Inferior parietal cortex (tissue), 1 donor: ENCODE results near the gene PDK1.
"Not testable (repeated sequence)": the region's sequence is repeated elsewhere in the genome, so short reads cannot be mapped to it uniquely, and the experiment has no call there.

ENCODE experiments used
- DNase-seq: peaks from one replicate; pipeline ENCODE4 v3.0.0-alpha.2; 2016; ENCODE audit errors: extremely low spot score

The PDK1 gene

DNA sequence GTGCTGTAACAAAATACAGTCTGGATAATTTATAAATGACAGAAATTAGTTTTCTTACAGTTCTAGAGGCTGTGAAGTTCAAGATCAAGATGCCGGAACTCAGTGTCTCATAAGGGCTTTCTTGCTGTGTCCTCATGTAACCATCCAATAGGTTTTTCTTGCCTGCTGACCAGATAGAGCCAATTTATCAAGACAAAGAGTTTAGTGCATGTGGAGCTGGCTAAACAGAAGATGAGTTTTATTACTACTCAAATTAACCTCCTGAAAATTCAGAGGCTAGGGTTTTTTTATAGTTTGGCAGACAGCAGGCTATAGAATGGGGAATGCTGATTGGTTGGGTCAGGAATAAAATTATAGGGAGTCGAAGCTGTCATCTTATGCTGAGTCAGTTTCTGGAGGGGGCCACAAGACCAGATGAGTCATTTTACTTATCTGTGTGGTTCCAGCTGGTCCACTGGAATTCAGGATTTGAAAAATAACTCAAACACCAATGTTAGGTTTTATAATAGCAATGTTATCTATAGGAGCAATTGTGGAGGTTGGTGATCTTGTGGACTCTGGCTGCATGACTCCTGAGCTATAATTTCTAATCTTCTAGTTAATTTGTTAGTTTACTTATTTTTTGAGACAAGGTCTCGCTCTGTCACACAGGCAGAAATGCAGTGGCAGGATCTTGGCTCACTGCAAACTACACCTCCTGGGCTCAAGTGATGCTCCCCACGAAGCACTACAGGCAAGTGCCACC, 3.2 kb upstream of the PDK1 start:
- no peak for DNase-seq

DNA sequence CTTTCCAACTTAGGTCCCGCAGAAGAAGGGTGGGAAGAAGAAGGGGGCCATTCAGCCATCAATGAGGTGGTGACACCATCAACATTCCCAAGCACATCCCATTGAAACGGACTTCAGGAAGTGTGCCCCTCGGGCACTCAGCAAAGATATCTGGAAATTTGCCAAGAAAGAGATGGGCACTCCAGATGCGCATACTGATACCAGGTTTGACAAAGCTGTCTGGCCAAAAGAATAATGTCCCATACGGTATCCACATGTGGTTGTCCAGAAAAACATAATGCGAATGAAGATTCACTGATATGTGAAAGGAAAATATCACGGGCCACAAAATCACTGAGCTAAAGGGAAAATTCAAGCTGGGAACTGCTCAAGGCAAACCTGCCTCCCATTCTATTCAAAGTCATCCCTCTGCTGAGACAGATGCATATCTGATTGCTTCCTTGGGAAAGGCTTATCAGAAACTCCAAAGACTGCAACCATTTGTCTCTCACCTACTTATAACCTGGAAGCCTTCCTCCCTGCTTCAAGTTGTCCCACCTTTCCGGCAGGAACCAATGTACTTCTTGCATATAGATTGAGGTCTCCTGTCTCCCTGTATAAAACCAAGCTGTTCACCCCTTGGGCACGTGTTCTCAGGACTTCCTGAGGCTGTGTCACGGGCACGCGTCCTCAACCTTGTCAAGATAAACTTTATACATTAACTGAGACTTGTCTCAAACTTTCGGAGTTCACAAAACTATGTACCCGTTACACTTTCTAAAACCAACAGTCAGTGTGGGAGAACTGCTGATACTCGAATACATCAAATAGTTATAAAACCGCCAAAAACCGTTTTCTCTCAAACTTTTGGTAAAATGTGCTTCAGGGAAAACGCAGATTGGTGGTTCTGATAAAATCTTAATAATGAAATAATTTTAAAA, 1.3 kb upstream of the PDK1 start:
- no peak for DNase-seq

DNA sequence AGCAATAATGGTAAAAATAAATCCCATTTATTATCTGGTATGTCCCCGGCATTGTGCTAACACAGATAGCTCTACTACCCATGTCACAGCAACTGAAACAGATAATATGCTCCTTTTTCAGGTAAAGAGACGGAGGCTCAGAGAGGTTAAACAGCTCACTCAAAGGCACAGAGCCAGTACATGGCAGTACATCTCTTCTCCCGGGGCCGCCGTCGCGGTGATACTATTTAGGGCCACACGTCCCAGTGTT, 693 bp upstream of the PDK1 start:
- DNase-seq: no peak

DNA sequence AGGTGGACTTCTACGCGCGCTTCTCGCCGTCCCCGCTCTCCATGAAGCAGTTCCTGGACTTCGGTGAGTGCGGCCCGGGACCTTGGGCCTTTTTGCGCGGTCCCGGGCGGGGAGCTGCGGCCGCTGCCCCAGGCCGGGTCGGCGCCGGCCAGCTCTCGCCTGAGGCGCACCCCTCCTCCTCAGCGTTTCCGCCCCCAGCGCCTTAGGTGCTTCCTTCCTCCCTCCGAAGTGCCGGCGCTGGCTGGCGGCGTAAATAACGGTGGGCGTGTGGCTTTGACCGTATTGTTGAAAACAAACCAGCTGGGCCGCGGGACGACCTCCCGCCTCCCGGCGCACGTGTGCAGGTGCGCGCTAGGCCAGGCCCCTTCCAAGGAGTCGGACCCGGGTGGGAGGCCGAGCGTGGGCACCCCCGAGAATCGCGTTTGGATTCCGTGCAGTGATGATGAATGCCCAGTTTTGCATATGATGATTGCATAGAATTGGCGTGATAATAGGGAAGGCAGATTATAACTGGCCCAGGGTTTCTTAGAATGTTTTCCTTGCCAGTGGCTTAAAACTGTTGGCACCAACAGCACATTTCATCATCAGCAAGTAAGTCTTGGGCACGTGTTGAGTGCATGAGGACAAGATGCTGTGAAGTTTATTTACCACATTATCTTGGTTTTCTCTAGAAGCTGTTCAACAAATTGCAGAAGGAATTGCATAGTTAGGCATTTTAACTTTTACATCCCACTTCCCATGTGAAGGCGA, 569 bp downstream of the PDK1 start:
- no peak for DNase-seq

DNA sequence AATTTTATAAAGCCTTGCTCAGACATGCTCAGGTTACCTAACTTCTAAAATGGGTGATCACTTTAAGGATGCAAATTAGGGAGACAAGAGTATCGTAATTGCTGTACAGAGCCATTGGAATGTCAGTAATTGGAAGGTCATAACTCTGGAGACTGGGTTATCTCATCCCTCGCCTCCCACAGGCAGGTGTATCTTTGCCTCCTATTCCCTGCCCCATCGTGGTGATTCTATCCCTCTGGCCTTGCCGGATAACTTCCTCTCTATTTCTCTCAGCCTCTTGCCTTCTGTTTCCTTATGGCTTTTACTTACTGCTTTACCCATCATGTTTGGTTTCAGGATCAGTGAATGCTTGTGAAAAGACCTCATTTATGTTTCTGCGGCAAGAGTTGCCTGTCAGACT, 2.5 kb downstream of the PDK1 start:
- DNase-seq: no peak

DNA sequence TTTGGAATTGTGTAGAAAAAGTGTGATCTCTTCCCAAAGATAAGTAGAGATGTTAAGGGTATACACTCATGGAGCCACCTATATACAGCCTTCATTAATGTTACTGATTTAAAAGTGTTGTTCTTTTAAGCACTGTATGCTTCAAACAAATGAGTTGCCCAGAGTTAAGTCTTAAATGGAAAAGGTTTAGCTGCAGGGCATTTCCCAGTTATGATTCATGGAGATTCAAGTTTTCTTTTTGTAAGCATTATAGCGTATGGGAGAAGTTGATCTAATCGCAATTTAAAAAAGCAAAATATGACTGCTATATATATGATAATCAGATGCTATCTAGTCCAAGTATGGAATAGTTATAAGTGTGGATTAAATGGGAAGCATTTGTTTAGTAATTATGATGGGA, 4.8 kb downstream of the PDK1 start:
- DNase-seq: no peak

DNA sequence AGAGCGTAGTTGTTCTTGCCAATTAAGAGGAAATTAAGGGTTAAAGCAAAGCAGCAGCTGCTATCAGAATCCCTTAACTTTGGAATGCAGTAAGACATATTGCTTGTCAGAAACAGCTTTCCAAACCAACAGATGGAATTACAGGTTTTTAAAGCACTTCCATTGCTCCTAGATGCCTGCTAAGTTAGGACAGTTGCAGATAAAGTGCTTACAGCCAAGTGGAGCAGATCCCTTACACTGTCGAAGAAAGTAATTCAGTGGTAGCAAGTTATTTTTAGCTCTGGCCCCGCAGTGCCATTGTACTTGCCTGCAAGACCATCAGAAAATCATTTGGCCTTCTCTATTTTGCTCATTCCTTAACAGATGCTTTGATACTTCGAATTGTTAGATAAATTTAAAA, 5.4 kb downstream of the PDK1 start:
- no peak for DNase-seq

DNA sequence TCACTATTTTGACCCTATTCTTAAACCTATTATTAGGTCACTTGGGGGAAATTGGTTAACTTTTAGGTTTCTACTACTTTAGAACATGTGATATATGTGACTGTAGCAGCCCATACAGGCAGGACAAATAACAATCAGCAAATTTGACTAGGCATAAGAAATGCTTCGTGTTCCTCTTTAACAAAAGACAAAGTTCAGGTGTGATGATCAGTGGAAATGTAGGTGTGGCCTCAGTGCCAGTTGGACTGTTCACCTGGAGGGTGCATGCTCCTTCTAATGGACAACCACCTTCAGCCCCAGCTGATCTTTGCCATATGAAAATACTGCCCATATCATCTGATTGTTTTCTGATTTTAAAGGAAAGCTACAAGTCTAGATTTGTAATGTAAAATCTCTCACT, 6.4 kb downstream of the PDK1 start:
- no peak for DNase-seq

DNA sequence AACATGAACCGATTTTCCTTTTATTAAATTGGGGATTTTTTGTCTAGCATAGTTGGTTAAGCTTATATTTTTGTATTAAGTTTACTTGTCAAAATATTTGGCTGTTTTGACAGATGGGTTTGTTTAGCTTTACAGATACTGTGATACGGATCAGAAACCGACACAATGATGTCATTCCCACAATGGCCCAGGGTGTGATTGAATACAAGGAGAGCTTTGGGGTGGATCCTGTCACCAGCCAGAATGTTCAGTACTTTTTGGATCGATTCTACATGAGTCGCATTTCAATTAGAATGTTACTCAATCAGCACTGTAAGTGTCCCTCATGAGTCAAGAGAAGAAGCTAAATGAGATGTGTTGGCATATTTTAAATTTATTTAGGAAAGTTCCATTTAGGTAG, 8.5 kb downstream of the PDK1 start:
- no peak for DNase-seq

DNA sequence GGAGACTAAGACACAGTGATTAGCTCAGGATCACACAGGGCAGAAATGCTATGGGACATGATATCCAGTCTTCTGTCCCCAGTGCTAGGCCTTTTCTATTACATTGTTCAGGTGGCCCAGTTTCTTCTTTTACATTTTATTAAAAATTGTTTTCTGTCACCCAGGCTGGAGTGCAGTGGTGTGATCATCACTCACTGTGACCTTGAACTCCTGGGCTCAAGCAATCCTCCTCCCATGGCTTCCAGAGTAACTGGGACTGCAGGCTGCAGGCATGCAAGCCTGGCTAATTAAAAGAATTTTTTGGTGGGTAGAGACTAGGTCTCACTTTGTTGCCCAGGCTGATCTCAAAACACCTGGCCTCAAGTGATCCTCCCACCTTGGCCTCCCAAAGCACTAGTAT, 15.4 kb downstream of the PDK1 start:
- no peak for DNase-seq

DNA sequence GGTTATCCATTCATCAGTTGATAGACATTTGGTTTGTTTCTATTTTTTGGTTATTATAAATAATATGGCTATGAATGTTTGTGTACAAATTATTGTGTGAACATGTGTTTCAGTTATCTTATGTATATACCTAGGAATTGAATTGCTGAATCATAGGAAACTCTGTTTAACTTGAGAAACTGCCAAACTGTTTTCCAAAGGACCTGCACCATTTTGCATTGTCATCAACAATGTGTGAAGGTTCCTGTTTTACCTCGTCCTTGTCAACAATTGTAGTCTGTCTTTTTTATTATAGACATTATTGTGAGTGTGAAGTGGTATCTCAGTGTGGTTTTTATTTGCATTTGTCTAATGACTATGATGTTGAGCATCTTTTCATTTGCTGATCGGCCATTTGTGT, 17.1 kb downstream of the PDK1 start:
- no peak for DNase-seq

DNA sequence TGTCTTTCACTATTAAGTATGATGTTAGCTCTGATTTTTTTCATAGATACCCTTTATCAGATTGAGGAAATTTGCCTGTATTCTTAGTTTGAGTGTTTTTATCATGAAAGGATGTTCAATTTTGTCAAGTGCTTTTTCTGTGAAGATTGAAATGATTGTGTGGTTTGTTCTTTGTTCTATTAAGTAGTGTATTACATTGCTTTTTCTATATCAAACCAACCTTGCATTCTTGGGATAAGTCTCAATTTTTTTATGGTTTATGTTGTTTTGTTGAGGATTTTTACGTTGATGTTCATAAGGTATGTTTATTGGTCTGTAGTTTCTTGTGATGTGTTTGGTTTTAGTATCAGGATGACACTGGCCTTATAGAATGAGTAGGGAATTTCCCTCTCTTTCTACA, 19.1 kb downstream of the PDK1 start:
- no peak for DNase-seq

DNA sequence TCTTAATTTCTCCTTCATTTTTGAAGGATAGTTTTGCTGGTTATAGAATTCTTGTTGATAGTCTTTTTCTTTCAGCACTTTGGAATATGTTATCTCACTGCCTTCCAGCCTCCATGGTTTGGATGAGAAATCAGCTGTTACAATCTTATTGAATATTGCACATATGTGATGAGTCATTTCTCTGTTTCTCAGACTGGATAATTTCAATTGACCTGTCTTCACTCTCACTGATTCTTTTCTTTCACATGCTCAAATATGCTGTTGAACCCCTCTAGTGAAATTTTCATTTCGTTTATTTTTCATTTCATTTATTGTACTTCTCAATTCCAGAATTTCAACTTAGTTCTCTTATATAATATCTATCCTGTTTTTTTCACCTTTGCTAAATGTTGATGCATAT, 22.2 kb downstream of the PDK1 start:
- DNase-seq: no peak

DNA sequence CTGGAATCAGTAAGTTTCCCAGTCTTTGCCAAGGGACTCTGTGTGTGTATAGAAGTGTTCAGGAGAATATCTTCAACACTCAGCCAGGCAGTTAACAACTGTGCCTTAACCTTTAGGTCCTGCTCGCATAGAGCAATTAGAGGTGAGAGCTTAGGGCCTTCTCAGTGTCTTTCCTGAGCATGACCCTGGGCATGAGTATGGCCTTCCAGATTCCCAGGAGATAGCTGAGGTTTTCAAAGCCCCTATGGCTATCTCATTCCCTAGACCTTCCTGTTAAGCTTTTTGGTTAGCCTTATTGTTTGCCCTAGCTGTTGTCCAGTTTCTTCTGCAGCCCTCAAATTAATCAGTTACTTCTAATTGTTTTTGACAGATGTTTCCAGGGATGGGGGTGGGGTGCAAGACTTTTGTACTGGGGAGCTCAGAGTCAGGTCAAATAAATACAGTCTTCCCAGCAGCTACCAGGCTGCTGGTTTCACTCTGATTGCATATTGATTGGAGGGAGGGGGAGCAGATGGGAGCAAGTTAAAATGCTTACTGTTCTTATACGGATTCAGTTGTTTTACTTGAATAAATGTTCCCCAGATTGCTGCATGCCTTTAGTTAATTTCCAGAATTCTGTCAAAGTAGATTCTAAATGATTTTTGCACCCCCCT, 23.1 kb downstream of the PDK1 start:
- no peak for DNase-seq

DNA sequence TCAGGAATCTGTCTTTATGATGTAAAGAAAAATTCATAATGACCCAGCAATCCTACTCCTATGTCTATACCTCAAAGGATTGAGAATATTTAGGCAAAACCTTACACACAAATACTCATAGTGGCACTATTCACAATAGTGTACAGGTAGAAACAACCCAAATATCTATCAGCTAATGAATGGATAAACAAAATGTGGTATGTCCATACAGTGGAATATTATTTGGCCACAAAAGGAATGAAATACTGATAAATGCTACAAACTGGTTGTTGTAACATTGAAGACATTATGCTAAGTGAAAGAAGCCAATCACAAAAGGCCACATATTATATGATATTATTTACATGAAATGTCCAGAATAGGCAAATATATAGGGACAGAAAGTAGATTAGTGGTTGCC, 24.7 kb downstream of the PDK1 start:
- no peak for DNase-seq

DNA sequence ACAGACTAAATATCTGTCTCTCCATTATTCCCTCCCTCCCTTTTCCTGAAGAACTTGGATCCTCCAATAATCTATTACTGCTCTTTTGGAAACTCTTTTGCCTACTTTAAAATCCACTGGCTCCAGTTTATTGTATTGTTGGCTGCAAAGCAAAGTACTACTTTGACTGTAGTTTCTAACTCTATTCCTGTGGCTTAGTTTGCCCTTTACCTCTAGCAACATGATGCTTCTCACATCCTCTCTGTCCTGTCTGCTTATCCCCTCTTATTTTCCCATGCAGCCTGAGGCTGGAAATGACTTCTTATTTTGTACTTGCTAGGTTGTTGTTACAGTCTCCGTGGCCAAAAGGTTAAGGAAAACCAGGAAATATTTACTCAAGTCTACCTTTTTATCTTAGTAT, 26.8 kb downstream of the PDK1 start:
- no peak for DNase-seq

DNA sequence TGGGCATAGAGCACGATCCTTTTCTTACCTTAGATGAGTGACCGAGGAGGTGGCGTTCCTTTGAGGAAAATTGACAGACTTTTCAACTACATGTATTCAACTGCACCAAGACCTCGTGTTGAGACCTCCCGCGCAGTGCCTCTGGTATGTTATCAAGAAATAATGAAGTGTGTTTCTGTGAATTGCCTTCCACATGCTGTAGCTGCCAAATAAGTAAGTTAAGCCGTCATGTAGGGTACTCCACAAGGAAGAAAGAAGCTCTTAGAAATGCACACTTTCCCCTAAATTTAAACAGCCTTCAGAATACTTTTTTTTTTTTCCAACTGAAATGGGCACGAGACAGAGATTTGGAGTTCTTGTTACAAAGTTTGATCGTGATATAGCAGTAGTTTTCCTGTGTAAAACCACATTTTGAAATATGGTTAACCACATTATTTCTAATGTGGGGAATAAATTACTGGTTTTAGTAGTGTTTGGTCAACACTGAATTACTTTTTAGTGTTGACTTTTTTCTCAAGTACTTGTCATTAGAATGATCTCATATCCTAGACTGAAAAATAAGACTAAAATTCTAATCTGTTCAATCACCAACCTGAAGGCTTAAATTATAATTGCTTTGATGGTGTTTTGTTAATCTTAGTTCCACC, 30.5 kb downstream of the PDK1 start:
- no peak for DNase-seq

DNA sequence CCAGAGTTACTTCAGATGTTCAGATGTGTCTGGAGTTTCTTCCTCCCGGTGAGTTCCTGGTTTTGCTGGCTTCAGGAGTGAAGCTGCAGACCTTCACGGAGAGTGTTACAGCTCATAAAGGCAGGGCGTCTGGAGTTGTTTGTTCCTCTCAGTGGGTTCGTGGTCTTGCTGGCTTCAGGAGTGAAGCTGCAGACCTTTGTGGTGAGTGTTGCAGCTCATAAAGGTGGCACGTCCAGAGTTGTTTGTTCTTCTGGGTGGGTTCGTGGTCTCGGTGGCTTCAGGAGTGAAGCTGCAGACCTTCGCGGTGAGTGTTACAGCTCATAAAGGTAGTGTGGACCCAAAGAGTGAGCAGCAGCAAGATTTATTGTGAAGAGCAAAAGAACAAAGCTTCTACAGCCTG, 31.3 kb downstream of the PDK1 start:
- DNase-seq: not testable (repeated sequence)

DNA sequence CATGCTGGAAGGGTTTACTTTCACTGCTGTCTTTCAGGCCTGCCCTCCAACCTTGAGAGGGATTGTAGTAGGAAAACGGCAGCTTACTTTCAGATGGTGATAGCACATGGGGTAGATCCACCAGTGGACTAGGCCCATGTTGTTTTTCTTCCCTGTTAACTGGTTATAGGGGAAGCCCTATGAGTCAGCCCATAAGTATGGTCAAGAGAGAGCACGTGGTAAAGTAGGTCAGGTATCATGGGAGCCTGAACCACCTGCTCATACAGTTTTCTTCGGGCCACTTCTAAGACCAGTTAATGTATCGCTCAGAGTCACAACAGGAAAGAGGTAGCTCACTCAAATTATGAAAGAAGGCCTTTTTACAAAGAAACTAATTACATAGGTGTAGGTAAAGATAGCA, 33.0 kb downstream of the PDK1 start:
- DNase-seq: no peak

DNA sequence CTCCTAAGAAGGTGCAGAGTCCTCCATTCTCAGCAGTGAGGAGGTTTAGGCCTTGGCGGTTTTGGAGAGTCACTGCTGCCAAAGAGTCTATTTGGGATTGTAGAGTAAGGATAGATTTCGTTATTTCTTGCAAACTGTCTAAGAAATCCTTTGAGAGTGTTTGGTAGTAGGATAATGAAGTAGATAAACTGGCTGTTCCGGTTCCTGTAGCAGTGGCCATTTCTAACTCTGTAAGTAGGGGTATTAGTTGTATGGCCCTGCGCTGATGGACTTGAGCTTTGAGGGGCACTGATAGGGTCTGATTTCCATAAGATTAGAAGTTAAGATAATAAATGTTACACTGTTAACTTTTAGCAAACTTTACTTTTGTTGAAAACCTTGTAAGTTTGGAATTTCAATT, 35.5 kb downstream of the PDK1 start:
- DNase-seq: not testable (repeated sequence)

DNA sequence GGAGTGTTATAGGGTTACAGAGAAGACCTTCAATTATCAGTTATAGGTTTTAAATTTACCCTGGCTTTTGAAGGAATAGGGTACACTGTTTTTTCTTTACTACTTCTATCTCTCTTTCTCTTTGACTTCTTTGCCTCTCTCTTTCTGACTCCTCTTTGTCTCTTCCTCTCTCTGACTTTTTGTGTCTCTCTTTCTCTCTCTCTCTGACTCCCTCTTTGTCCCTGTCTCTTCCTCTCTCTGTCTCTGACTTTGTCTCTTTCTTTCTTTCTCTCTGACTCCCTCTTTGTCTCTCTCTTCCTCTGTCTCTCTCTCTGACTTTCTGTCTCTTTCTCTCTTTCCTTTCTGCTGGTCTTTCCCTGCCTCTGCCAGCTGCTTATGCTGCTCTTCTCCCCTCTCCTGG, 36.3 kb downstream of the PDK1 start:
- DNase-seq: not testable (repeated sequence)

DNA sequence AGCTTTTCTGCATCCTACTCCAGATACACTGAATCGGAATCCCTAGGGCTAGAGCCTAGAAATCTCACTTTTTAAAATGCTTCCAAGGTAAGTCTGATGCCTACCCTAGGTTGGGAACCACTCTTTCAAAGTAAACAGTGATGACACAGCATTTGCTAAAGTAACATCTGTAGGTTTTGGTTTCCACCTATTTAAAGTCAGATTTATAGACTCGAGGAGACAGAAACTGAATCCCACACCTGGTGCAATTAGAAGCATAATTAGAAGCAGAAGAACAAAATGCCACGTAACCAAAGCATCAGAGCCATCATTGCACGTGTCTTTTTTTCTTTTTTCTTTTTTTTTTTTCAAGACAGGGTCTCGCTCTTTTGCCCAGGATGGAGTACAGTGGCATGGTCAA, 40.9 kb downstream of the PDK1 start:
- no peak for DNase-seq
